Activated CD4-positive, alpha-beta T cell treated with anti-CD3 and anti-CD28 coated beads, Interleukin-2, amount 50 U/mL, for 48 hours (primary cell): Measurements from ENCODE around the gene NEDD8.
"Not testable (repeated sequence)": the region's sequence is repeated elsewhere in the genome, so short reads cannot be mapped to it uniquely, and the experiment has no call there.

Experiments
- DNase-seq, 2 experiments: peaks; one replicate each; pipeline ENCODE4 v3.0.0-alpha.2; 2020

The NEDD8 gene

DNA sequence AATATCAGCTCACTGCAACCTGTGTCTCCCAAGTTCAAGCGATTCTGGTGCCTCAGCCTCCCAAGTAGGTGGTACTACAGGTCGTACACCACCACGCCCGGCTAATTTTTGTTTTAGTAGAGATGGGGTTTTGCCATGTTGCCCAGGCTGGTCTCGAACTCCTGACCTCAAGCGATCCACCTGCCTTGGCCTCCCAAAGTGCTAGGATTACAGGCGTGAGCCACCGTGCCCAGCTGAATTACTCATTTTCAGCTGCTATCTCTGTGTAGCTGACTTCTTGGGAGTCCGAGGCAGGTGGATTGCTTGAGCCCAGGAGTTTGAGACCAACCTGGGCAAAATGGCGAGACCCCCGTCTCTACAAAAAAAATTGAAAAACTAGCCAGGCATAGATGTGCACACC is 13.2 kb upstream of the NEDD8 start:
- not testable (repeated sequence) for DNase-seq

DNA sequence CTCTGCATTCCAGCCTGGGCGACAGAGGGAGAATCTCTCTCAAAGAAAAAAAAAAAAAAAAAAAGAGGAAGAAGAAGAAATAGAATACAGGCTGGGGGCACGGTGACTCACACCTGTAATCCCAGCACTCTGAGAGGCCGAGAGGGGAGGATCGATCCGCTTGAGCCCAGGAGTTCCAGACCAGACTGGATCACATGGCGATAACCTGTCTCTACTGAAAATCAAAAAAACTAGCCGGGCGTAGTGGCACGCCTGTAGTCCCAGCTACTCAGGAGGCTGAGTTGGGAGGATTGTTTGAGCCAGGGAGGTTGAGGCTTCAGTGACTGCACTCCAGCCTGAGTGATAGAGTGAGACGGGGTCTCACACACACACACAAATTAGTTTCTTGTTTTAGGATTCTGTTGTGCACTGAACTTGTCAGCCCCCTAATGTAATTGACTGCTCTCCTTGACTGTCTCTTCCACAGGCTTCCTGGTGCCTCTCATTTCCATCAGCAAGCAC is 11.2 kb upstream of the NEDD8 start:
- DNase-seq: peak in 1 of 2 experiments; percentile 24

DNA sequence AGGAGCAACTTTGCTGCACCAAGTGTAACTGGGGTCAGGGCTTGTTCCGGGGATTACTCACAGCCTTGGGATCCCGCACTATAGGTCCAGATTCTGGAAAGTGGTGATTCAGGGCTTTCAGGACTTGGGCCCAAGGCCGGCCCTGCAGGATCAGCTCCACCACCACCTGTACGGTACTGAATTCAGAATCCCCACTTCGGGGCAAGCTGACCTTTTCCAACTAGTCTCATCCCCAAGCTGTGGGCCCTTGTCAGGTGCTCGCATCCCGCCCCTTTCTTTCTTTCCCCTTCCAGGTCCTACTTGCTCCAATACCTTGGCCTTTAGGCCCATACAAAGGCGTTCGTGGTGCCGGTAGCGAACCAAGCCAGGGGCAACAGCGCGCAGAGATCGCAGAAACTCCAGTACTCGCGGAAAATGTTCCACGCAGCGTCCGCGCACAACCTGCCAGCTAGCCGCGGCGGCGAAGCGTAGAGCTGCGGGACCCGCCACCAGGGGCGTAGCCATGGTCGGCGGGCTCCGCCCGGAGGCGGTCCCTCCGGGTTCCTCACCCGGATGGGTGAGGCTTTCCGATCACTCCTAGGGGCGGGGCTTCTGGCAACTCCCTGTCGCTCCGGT is 9.8 kb upstream of the NEDD8 start:
- peak; percentile 92 to 96 for DNase-seq

DNA sequence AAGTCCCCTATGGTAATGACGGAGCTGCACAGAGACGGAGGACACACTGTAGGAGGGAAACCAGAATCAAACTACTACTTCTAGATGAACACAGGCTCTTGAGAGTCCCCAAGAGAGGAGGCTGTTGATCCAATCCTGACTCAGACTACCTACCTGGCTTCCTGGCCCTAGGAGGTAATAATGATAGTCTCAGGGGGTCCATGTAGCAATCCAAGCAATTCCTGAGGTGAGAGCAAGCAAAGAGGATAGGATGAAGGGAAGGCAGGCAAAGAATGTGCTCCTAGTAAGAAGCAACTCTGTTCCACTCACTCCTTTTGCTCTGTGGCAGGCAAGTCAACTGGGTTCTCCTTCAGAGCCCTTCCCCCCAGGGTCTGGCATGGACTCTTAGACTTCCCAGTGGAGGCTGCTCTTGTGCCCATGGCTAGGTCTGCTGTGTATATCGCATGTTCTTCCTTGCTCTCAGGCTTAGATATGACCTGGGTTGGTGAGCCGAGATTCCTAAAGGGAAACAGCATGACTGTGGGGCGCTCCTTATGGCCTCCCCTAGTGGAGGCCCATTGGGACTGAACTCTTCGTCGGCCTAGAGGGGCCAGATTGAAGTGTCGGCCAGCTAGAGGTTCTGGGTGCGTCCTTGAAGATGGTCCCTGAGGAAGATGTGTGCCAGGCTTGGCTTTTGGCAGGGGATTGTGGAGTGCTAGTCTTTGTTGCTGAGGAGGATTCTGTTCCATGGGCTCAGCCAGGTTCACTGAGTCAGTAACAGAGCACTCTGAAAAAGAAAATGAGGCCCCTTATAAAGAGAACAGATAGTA is 8.1 kb upstream of the NEDD8 start:
- DNase-seq: no peak

DNA sequence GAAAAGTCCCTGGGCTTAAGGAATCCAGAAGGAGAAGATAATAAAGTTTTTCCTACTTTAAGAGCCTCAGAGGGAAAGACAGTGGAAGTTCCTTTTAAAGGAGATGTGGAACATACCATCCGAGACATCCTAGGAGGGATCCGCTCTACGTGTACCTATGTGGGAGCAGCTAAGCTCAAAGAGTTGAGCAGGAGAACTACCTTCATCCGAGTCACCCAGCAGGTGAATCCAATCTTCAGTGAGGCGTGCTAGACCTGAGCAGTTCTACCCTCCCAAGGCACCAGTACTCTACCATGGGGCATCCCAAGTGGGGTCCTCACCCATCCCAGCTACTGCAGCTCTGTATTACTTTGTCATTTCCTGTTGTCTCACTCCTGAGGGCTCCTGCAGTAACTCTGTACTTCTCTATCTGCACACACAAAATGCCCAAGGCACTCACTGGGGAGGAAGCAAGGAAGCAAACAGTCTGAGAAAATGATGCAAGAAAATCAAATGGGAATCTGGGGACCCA is 6.4 kb upstream of the NEDD8 start:
- DNase-seq: no peak

DNA sequence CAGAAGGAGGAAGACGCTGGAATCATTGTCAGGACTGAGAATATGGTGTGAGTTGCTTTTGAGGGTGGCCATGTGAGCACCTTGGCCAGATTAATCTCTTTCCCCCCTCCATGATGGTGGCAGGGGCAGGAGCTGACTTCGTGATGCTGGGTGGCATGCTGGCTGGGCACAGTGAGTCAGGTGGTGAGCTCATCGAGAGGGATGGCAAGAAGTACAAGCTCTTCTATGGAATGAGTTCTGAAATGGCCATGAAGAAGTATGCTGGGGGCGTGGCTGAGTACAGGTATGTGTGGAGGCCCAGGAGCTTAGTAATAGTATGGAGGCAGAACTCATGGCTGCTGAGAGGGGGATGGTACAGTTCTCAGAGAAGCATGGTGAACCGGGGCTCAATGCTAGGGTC is 6.0 kb upstream of the NEDD8 start:
- no peak for DNase-seq

DNA sequence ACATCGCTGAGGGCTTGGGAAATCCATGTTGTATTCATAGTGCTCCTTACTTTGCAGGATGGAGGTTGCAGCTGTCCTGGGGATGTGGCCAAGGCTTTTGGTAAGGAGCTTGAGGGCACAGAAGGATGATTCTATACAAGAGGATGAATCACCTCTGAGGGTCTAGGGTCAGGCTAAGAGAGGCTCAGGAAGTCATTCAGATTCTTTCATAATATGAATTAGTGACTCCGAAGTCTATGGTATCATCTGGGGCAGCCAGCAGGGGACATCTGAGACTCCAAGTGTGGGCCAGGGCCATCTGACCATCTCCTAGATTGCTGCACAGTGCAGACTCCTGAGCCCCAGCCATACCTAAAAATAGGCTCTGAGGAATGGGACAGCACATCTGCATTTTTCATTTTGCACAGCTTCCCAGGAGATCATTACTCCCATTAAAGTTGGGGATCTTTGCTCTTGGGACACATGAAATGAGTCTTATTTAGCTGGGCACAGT is 5.3 kb upstream of the NEDD8 start:
- DNase-seq: no peak

DNA sequence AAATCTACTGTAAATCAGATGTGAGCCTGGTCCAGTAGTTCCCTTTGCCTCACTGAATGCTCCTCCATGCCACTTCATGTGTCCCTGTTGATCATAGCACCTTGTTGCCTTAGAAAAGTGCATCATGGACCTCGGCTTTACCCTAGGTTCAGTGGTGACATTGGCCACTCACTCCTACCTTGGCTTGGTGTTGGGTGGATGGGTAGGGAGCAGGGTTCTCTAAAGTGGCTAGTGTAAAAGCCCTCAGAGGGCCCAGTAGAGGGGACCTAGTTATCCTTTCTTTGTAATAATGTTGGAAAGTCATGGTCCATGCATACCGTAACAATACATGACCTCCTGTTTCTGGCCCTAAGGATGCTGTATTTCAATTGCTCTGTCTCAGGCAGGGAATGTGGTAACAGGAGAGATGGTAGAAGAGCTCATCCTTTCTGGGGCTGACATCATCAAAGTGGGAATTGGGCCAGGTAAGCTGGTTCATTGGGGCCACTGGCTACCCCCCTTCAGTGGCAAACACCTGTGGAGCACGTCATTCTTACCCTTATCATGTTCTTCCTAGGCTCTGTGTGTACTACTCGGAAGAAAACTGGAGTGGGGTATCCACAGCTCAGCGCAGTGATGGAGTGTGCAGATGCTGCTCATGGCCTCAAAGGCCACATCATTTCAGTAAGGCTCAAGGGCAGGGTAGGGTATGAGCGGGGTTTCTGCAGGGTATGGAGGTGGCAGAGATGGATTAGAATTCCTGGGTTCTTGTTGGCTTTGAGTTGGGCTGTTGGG is 4.7 kb upstream of the NEDD8 start:
- no peak for DNase-seq

DNA sequence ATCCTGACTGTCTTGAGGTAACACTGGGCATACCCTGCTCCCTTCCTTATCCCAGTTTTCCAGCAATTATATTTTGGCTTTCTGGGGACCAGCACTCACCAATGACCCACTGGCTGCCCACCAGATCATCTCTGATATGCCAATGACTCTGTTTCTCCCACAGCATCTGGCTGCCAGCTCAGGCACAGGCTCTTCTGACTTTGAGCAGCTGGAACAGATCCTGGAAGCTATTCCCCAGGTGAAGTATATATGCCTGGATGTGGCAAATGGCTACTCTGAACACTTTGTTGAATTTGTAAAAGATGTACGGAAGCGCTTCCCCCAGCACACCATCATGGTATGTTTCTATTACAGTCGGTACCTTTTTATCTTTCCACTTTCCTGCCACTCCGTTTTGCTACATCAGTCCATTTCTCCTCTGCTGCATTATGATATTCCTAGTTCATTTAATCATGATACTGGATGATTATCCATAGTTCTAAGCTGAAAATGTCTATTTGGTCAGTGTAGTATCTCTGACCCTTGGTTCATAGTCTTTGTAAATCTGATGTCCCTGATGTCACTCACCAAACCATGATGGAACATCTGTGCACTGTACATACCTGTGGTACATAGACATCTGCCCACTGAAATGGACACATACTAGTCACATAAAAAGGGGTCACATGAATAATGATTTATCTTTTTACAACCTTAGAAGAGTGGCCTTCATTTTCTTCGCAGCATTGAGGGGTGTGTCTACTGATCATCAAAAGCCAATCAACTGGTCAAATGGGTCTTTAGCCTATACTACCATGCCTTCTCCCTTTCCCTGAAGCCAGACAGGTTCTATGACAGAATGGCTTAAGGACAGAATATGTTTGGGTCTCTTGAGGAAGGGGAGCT is 3.9 kb upstream of the NEDD8 start:
- DNase-seq: no peak

DNA sequence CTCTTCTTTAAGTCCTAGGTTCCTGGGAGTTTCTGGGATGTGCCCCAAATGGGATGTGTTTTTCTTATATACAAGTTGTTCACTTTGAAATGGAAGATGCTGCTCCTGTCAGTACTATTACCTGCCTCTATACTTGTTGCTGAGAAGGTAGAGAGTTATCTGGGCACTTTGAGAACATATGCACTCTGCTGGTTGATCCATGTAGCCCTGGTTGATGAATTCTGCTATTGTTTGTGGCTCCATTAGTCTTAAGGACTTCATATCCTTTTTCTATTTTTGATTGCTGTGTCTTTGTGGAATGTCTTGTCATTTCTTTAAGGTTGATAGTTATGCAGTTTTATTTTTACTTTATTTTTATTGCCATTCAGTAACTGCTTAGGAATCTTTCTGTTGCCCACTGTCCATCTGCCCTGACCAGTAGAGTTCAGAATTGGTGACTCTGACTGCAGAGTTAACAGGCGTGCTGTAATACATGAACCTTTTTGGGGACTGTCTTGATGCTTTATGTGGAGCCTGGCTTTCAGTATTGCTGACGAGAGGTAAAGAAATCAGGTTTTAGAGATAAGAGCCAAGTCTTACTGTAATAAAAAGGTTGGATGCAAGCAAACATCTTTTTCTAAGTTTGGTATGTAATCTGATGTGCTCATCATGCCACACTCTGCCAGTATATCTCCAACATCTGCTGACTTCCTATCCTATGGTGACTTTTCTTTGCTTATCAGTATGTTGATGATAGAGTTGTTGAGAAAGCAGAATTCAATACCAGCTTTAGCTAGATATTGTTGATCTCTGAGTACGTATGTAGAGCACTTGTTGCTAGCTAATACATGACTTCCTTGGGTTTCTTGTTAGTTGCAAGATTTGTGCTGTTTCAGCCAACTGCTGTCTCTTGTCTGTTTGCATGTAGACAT is 2.2 kb upstream of the NEDD8 start:
- DNase-seq: no peak

DNA sequence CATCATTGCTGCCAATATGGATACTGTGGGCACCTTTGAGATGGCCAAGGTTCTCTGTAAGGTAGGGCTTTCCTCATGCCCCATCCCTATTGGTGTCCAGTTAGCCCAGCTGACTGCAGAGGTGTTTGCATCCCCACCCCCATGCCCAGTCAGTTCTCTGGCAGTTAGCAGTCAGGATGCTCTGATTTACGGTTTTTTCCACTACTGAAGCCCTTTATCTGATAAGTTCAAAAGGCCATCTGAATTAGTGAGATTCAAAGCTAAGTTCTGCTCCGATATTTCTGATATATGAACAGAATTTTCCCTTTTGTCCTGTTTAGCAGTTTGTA is 1.3 kb upstream of the NEDD8 start:
- peak in 1 of 2 experiments; percentile 35 for DNase-seq

DNA sequence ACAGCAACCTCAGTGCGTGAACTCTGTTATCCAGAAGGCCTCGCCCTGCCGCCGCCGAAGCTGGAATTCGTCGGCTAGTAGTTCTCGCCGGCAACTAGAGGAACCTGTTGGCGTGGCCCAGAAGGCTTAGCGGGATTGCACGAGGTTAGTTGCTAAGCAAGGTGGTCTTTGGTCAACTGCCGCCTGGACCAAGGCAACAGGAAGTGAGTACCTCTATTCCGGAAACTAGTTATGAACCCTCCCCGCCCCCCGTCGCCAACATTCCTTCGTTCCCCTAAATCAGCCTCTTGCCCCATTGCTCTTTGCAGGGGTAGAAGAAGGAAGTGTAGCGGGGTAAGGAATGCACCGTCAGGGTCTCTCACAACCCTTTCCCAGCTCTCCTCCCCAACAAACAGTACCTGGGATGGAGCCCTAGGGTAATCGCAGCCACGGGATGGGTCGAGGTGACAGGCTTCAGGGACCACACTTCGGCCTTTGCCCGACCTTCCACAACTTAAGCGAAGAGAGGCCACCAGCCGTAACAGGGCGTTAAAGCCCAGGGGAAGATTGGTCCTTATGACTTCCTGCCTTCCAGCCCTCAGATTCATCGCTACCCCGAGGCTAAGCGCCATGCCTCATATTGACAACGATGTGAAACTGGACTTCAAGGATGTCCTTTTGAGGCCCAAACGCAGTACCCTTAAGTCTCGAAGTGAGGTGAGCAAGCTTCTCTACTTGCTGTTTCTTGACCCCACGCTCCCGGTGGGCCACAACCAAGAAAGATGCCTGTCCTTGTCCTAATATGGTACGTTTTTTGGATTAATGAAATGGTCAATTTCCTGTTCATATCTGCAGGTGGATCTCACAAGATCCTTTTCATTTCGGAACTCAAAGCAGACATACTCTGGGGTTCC is 724 bp upstream of the NEDD8 start, which contains the start of gene GMPR2:
GMPR2 (plus strand) TSS at position 285 of the 893 bp plus-strand sequence; CDS start at position 610, 325 bp downstream.
- DNase-seq: no peak

DNA sequence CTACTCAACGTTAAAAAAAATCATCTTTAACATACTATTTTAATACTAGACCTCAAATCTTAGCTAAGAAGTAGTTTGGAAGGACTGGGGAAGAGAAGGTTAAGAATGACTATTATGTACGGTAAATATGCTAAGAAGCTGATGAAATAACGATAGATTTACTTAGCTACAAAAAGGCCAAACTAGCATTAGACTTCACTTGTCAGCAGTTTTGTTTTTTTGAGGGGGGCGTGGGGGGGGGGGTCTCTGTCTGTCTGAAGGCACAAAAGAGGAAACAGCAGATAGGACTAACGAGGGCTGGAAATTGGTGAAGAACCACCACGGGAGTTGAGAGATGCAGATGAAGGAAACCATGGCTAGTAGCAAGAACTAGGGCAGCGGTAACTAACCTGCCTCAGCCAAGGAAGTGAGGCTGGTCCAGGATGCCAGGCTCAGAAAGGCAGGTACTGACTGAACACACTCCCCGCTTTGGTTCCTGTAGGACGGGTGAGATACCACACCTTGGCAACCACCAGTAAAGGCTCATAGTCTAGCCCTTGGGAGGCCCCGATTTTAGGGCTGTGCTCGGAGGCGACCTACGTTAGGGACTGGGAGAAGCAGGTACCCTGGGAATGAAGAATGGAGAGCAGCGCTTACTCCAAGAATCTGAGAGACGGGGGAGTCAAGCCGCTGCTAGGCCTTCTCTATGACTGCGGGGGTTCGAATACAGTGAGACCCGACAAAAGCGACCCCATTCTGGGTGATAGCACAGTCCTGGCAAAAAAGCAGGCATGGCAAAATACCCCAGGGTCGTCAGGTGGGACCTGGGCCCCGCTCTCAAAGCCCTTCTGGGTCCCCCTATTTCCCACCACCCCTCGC is 675 bp downstream of the NEDD8 start:
- DNase-seq: peak in 1 of 2 experiments; percentile 37

DNA sequence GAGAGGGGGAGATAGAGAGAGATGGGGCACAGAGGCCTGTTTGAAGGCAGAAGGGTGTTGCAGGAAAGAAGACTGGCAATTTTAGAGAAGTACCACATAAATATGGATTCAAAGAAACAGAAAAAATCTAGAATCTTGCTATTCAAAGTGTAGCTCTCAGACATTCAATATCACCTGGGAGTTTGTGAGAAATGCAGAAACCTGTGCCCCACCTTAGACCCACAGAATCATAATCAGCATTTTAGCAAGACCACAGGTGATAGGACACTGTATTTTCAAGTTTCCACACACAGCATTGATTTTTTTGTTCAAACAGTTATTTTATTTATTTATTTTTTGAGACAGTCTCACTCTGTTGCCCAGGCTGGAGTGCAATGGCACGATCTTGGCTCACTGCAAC is 3.3 kb downstream of the NEDD8 start:
- no peak for DNase-seq

DNA sequence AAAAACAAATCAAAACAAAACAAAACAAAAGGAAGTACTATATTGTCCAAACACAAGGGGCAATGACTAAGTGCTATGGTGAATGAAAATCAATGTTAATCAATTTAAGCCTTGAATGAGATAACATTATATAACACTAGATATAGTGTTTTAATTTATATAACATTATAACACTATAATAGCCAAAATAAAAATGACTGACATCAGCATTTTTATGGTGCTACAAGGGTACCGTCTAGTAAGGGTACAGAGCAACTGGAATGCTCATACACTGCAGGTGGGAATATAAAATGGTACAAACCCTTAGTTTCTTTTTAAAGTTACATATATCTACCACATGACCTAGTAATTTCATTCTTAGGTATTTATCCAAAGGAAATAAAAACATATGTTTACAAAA is 5.7 kb downstream of the NEDD8 start:
- no peak for DNase-seq

DNA sequence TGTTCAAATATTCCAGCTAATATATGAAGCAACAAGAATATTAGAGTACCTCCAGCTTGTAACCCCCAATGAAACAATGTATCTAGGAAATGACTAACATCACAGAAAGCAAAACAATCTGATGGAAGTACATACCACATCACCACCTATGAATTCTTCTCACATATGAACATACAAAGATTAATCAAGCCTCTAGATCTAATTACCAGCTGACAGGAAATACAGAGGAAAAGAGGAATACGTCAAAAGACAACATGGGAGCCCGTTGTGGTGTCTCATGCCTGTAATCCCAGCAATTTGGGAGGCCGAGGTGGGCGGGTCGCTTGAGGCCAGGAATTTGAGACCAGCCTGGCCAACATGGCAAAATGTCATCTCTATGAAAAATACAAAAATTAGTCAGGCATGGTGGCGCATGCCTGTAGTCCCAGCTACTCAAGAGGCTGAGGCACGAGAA is 7.5 kb downstream of the NEDD8 start:
- DNase-seq: no peak

DNA sequence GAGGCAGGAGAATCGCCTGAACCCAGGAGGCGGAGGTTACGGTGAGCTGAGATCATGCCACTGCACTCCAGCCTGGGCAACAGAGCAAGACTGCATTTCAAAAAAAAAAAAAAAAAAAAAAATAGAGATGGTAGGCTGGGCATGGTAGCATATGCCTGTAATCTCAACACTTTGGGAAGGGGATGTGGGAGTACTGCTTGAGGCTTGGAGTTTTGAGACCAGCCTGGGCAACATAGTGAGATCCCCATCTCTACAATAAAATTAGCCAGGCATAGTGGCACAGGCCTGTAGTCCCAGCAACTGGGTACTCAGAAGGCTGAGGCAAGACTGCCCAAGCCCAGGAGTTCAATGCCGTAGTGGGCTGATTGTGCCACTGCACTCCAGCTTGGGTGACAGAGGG is 9.2 kb downstream of the NEDD8 start:
- DNase-seq: not testable (repeated sequence)

DNA sequence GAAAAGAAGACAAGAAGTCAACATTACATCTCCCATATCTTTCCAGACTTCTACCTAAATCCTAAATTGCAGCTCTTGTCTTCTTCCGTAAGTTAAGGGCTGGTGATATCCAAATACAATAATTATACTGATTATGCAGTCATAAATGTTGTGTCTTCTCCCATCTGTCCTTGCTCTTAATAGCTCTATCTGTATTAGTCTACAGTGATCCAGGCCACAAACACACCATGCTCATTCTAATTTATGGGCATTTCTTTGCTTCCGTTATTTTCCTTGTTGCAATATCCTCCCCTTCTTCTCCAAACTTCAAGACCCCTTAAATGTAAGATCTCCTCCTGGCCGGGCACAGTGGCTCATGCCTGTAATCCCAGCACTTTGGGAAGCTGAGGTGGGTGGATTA is 12.6 kb downstream of the NEDD8 start:
- no peak for DNase-seq

DNA sequence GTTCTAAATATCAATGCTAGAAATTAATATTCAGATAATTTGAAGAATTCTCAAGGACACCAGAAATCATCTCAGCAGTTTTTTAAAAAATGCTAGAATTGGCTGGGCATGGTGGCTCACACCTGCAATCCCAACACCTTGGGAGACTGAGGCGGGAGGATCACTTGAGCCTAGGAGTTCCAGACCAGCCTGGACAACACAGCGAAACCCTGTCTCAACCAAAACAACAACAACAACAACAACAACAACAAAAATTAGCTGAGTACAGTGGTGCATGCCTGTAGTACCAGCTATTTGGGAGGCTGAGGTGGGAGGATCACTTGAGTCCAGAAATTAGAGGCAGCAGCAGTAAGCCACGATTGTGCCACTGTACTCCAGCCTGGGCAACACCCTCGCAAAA is 13.1 kb downstream of the NEDD8 start:
- no peak for DNase-seq
